ENCODE measurements around the gene UMODL1.

The UMODL1 gene

GRCh38 chr21:42191064-42191463 lies 119.9 kb downstream of the UMODL1 start:
- Histone ChIP-seq H3K4me1 (ENCODE audit: control insufficient read depth in 1 of 2, insufficient read depth in 1 of 2, low read depth in 1 of 2, low read length in 1 of 2) (peaks cover 67 to 88% of the 10 kb centered on the region in 2 experiments), H3K27me3 (peaks cover 18% of the 10 kb centered on the region), H3K4me3 (ENCODE audit: low read depth in 1 of 2, low read length in 1 of 2) (no peak overlapping the region), H3K36me3 (no peaks in the 10 kb centered on the region), H3K9me3 (no peaks in the 10 kb centered on the region), H3K27ac (no peak overlapping the region)
- no peak for TF ChIP-seq CTCF (IDR thresholded peaks at IDR 0.05)

GRCh38 chr21:42191696-42192595 lies 120.8 kb downstream of the UMODL1 start:
- Histone ChIP-seq H3K4me1 (ENCODE audit: control insufficient read depth in 1 of 2, insufficient read depth in 1 of 2, low read depth in 1 of 2, low read length in 1 of 2) (peaks cover 69 to 88% of the 10 kb centered on the region in 2 experiments), H3K4me3 (ENCODE audit: low read depth in 1 of 2, low read length in 1 of 2) (no peak overlapping the region), H3K27ac (no peak overlapping the region), H3K36me3 (no peaks in the 10 kb centered on the region), H3K27me3 (peaks cover 18% of the 10 kb centered on the region), H3K9me3 (no peaks in the 10 kb centered on the region)
- no peak for TF ChIP-seq CTCF (IDR thresholded peaks at IDR 0.05)

All from neutrophil (primary cell).